ENCODE data around the gene ZKSCAN1.
A peak's percentile ranks its signal among the peaks of the same experiment; 100 is the strongest.

Gene ZKSCAN1

GRCh38 chr7:100081535-100082102 is 66.2 kb downstream of the ZKSCAN1 start, which contains the start of gene ZNF3:
Gene ZNF3, minus strand, starts transcription at chr7:100081723. Its CDS starts 4,366 bp downstream, at chr7:100077357.
- H4K8ac ChIP-seq (ENCODE audit: low read depth, low read length) = peak within 1 kb of the TSS; percentile 99
- no peaks in the 10 kb centered on the region for H3K27me3 ChIP-seq (ENCODE audit: insufficient read depth, low read length)
- peak within 1 kb of the TSS; percentile 91 for H2BK5ac ChIP-seq (ENCODE audit: low read depth, low read length, poor library complexity)
- peak within 1 kb of the TSS; percentile 93 for H2AFZ ChIP-seq (ENCODE audit: insufficient read depth, low read length, poor library complexity)
- H2BK12ac ChIP-seq (ENCODE audit: low read length) = no peak within 1 kb of the TSS
- peak within 1 kb of the TSS; percentile 57 for H3K27ac ChIP-seq (ENCODE audit: low read depth, low read length)
- H3K4ac ChIP-seq (ENCODE audit: low read depth, low read length) = peak within 1 kb of the TSS; percentile 99
- WGBS (ENCODE audit: extremely low coverage, insufficient coverage, insufficient read length) = no CpG with 5 or more reads among the region's 55 CpGs
- peaks cover 2 to 4% of the 10 kb centered on the region in 2 experiments for H3K4me1 ChIP-seq (ENCODE audit: control insufficient read depth in 1 of 2, insufficient read depth in 2 of 2, low read length in 2 of 2)
- peak within 1 kb of the TSS; percentile 64 for H3K23ac ChIP-seq (ENCODE audit: low read length)
- H3K9ac ChIP-seq (ENCODE audit: low read length) = peak within 1 kb of the TSS; percentile 98
- H3K36me3 ChIP-seq (ENCODE audit: control insufficient read depth in 1 of 2, insufficient read depth in 2 of 2, low read length in 2 of 2) = peaks cover 17 to 20% of the 10 kb centered on the region in 2 experiments
- peak within 1 kb of the TSS; percentile 99 for H3K14ac ChIP-seq (ENCODE audit: low read length)
- peak; percentile 98 to 99 for DNase-seq
- H4K12ac ChIP-seq (ENCODE audit: low read depth, low read length) = peak within 1 kb of the TSS; percentile 99
- H3K79me1 ChIP-seq (ENCODE audit: low read length) = peaks cover 6% of the 10 kb centered on the region
- H3K4me3 ChIP-seq (ENCODE audit: low read depth, low read length) = peak within 1 kb of the TSS; percentile 99
- H2BK120ac ChIP-seq (ENCODE audit: insufficient read depth, low read length, poor library complexity) = peak within 1 kb of the TSS; percentile 95
- peak within 1 kb of the TSS; percentile 93 for H3K4me2 ChIP-seq (ENCODE audit: low read length)
- no peaks in the 10 kb centered on the region for H3K9me3 ChIP-seq (ENCODE audit: insufficient read depth, low read depth, low read length)
- peak within 1 kb of the TSS; percentile 98 for H3K18ac ChIP-seq (ENCODE audit: low read length)
- H3K79me2 ChIP-seq (ENCODE audit: control insufficient read depth, insufficient read depth, low read length, poor library complexity) = peaks cover 15% of the 10 kb centered on the region
- peak within 1 kb of the TSS; percentile 97 for H2AK5ac ChIP-seq (ENCODE audit: low read length)
- H4K91ac ChIP-seq (ENCODE audit: low read depth, low read length) = peak within 1 kb of the TSS; percentile 99

- Histone ChIP-seq H4K12ac (ENCODE audit: low read depth, low read length) (no peak overlapping the region), H3K79me2 (ENCODE audit: control insufficient read depth, insufficient read depth, low read length, poor library complexity) (peaks cover 15% of the 10 kb centered on the region), H3K79me1 (ENCODE audit: low read length) (peaks cover 13% of the 10 kb centered on the region), H3K23ac (ENCODE audit: low read length) (no peak overlapping the region), H3K4me1 (ENCODE audit: control insufficient read depth in 1 of 2, insufficient read depth in 2 of 2, low read length in 2 of 2) (peaks cover 7 to 10% of the 10 kb centered on the region in 2 experiments), H2AK5ac (ENCODE audit: low read length) (no peak overlapping the region), H2AFZ (ENCODE audit: insufficient read depth, low read length, poor library complexity) (no peak overlapping the region), H2BK5ac (ENCODE audit: low read depth, low read length, poor library complexity) (no peak overlapping the region), H3K27ac (ENCODE audit: low read depth, low read length) (no peak overlapping the region), H2BK120ac (ENCODE audit: insufficient read depth, low read length, poor library complexity) (no peak overlapping the region), H4K91ac (ENCODE audit: low read depth, low read length) (no peak overlapping the region), H3K4ac (ENCODE audit: low read depth, low read length) (no peak overlapping the region), H3K9me3 (ENCODE audit: insufficient read depth, low read depth, low read length) (no peaks in the 10 kb centered on the region), H3K27me3 (ENCODE audit: insufficient read depth, low read length) (no peaks in the 10 kb centered on the region), H3K4me3 (ENCODE audit: low read depth, low read length) (no peak overlapping the region), H4K8ac (ENCODE audit: low read depth, low read length) (no peak overlapping the region), H3K36me3 (ENCODE audit: control insufficient read depth in 1 of 2, insufficient read depth in 2 of 2, low read length in 2 of 2) (peaks cover 10 to 13% of the 10 kb centered on the region in 2 experiments), H3K14ac (ENCODE audit: low read length) (no peak overlapping the region), H2BK12ac (ENCODE audit: low read length) (no peak overlapping the region), H3K4me2 (ENCODE audit: low read length) (peak overlapping the region; percentile 63), H3K9ac (ENCODE audit: low read length) (no peak overlapping the region), H3K18ac (ENCODE audit: low read length) (no peak overlapping the region)
- no peak for DNase-seq
- no CpG with 5 or more reads among the region's 4 CpGs for WGBS (ENCODE audit: extremely low coverage, insufficient coverage, insufficient read length)
Measured at GRCh38 chr7:100082978-100083377, 67.6 kb downstream of the ZKSCAN1 start.

GRCh38 chr7:100085515-100085914 is 70.1 kb downstream of the ZKSCAN1 start:
- no peak for DNase-seq
- H3K4ac ChIP-seq (ENCODE audit: low read depth, low read length) = no peak overlapping the region
- no peak overlapping the region for H3K18ac ChIP-seq (ENCODE audit: low read length)
- H3K27ac ChIP-seq (ENCODE audit: low read depth, low read length) = no peak overlapping the region
- H4K12ac ChIP-seq (ENCODE audit: low read depth, low read length) = no peak overlapping the region
- H2BK12ac ChIP-seq (ENCODE audit: low read length) = no peak overlapping the region
- peaks cover 23% of the 10 kb centered on the region for H3K79me1 ChIP-seq (ENCODE audit: low read length)
- H2AFZ ChIP-seq (ENCODE audit: insufficient read depth, low read length, poor library complexity) = no peak overlapping the region
- H3K14ac ChIP-seq (ENCODE audit: low read length) = no peak overlapping the region
- no peak overlapping the region for H3K23ac ChIP-seq (ENCODE audit: low read length)
- H3K4me2 ChIP-seq (ENCODE audit: low read length) = no peak overlapping the region
- peaks cover 10 to 15% of the 10 kb centered on the region in 2 experiments for H3K4me1 ChIP-seq (ENCODE audit: control insufficient read depth in 1 of 2, insufficient read depth in 2 of 2, low read length in 2 of 2)
- H2BK5ac ChIP-seq (ENCODE audit: low read depth, low read length, poor library complexity) = no peak overlapping the region
- no peak overlapping the region for H4K91ac ChIP-seq (ENCODE audit: low read depth, low read length)
- H4K8ac ChIP-seq (ENCODE audit: low read depth, low read length) = no peak overlapping the region
- H3K9ac ChIP-seq (ENCODE audit: low read length) = no peak overlapping the region
- H2BK120ac ChIP-seq (ENCODE audit: insufficient read depth, low read length, poor library complexity) = no peak overlapping the region
- H2AK5ac ChIP-seq (ENCODE audit: low read length) = no peak overlapping the region
- no peaks in the 10 kb centered on the region for H3K9me3 ChIP-seq (ENCODE audit: insufficient read depth, low read depth, low read length)
- H3K27me3 ChIP-seq (ENCODE audit: insufficient read depth, low read length) = no peaks in the 10 kb centered on the region
- H3K4me3 ChIP-seq (ENCODE audit: low read depth, low read length) = no peak overlapping the region
- H3K79me2 ChIP-seq (ENCODE audit: control insufficient read depth, insufficient read depth, low read length, poor library complexity) = peaks cover 14% of the 10 kb centered on the region
- WGBS (ENCODE audit: extremely low coverage, insufficient coverage, insufficient read length) = no CpG with 5 or more reads among the region's 3 CpGs
- peaks cover 2 to 3% of the 10 kb centered on the region in 2 experiments for H3K36me3 ChIP-seq (ENCODE audit: control insufficient read depth in 1 of 2, insufficient read depth in 2 of 2, low read length in 2 of 2)

GRCh38 chr7:100087055-100087750 is 71.8 kb downstream of the ZKSCAN1 start:
- Histone ChIP-seq H2AK5ac (ENCODE audit: low read length) (no peak overlapping the region), H3K23ac (ENCODE audit: low read length) (no peak overlapping the region), H3K14ac (ENCODE audit: low read length) (peak overlapping the region; percentile 62), H3K9me3 (ENCODE audit: insufficient read depth, low read depth, low read length) (no peaks in the 10 kb centered on the region), H2BK5ac (ENCODE audit: low read depth, low read length, poor library complexity) (peak overlapping the region; percentile 25), H3K9ac (ENCODE audit: low read length) (no peak overlapping the region), H3K4me2 (ENCODE audit: low read length) (peak overlapping the region; percentile 17), H3K79me2 (ENCODE audit: control insufficient read depth, insufficient read depth, low read length, poor library complexity) (peaks cover 6% of the 10 kb centered on the region), H2BK120ac (ENCODE audit: insufficient read depth, low read length, poor library complexity) (peak overlapping the region; percentile 45), H3K4me1 (ENCODE audit: control insufficient read depth in 1 of 2, insufficient read depth in 2 of 2, low read length in 2 of 2) (peaks cover 9 to 15% of the 10 kb centered on the region in 2 experiments), H3K79me1 (ENCODE audit: low read length) (peaks cover 17% of the 10 kb centered on the region), H4K91ac (ENCODE audit: low read depth, low read length) (peak overlapping the region; percentile 76), H3K36me3 (ENCODE audit: control insufficient read depth in 1 of 2, insufficient read depth in 2 of 2, low read length in 2 of 2) (peaks cover 13 to 19% of the 10 kb centered on the region in 2 experiments), H3K4ac (ENCODE audit: low read depth, low read length) (no peak overlapping the region), H4K12ac (ENCODE audit: low read depth, low read length) (no peak overlapping the region), H4K8ac (ENCODE audit: low read depth, low read length) (no peak overlapping the region), H2BK12ac (ENCODE audit: low read length) (no peak overlapping the region), H3K18ac (ENCODE audit: low read length) (no peak overlapping the region), H3K27me3 (ENCODE audit: insufficient read depth, low read length) (no peaks in the 10 kb centered on the region), H3K4me3 (ENCODE audit: low read depth, low read length) (no peak overlapping the region), H2AFZ (ENCODE audit: insufficient read depth, low read length, poor library complexity) (no peak overlapping the region), H3K27ac (ENCODE audit: low read depth, low read length) (peak overlapping the region; percentile 91)
- no CpG with 5 or more reads among the region's 10 CpGs for WGBS (ENCODE audit: extremely low coverage, insufficient coverage, insufficient read length)
- DNase-seq = peak; percentile 64 to 87

All from trophoblast cell (in vitro differentiated cells and primary cell).